ENCODE results near the gene ETFA. TPM values are rescaled to one million over a fixed set of nuclear protein-coding genes. Genes with fewer than 3 reads are reported as not detected.
A peak's percentile ranks its signal among the peaks of the same experiment; 100 is the strongest.

Gene ETFA
- total and polyA plus RNA-seq, 9 of the 15 experiments (the other 6 are each of a cell fraction or from before 2014, with no cell fraction given), result 130 to 543 (median 232) TPM

GRCh38 chr15:76337696-76338485 is 26.6 kb upstream of the ETFA start (continued):
- TF ChIP-seq MXD1 (CRISPR knock-in tag; IDR thresholded peaks at IDR 0.05; ENCODE audit: borderline replicate concordance, poor library complexity, severe bottlenecking), result peak; percentile 13
- peak; percentile 50; the same call in 1 of the 2 replicates for TF ChIP-seq CXXC5 (CRISPR knock-in tag; IDR thresholded peaks at IDR 0.05)
- TF ChIP-seq MAX (CRISPR knock-in tag; IDR thresholded peaks at IDR 0.05), result peak; percentile 91
- TF ChIP-seq POLR2A (conservative IDR thresholded peaks at IDR 0.05), result no peak
- peak; percentile 3 for TF ChIP-seq EGR1 (conservative IDR thresholded peaks at IDR 0.05)
- peak; percentile 48; the same call in 1 of the 2 replicates for TF ChIP-seq ZNF511 (CRISPR knock-in tag; IDR thresholded peaks at IDR 0.05)
- 0 out of 2 replicates have a peak, but pooled peaks have one; percentile 50 for TF ChIP-seq ZBTB49 (CRISPR knock-in tag; IDR thresholded peaks at IDR 0.05; ENCODE audit: borderline replicate concordance)
- peak; percentile 4 for TF ChIP-seq TBP (optimal IDR thresholded peaks at IDR 0.05; ENCODE audit: low read depth, low read length)
- TF ChIP-seq L3MBTL2 (IDR thresholded peaks at IDR 0.05), result peak; percentile 97
- TF ChIP-seq ZBTB7A (IDR thresholded peaks at IDR 0.05; ENCODE audit: borderline replicate concordance, control insufficient read depth, low read depth, low read length), result peak; percentile 4; the same call in 1 of the 2 replicates
- 0 out of 2 replicates have a peak, but pooled peaks have one; percentile 20 for TF ChIP-seq GATAD2B (IDR thresholded peaks at IDR 0.05; ENCODE audit: borderline replicate concordance)
- no peak; the same call in 1 of the 2 replicates for TF ChIP-seq ZNF263 (CRISPR knock-in tag; IDR thresholded peaks at IDR 0.05; ENCODE audit: borderline replicate concordance)
- TF ChIP-seq ZNF431 (CRISPR knock-in tag; IDR thresholded peaks at IDR 0.05), result peak; percentile 21; the same call in 1 of the 2 replicates
- peak; percentile 19; the same call in 1 of the 2 replicates for TF ChIP-seq ARID4B (CRISPR knock-in tag; IDR thresholded peaks at IDR 0.05)
- no peak for TF ChIP-seq ID3 (CRISPR knock-in tag; IDR thresholded peaks at IDR 0.05)
- 0 out of 2 replicates have a peak, but pooled peaks have one; percentile 41 for TF ChIP-seq ID3 (tag; IDR thresholded peaks at IDR 0.05)
- TF ChIP-seq CREM (IDR thresholded peaks at IDR 0.05; ENCODE audit: low read depth), result peak; percentile 39; the same call in 1 of the 2 replicates
